Uterus (tissue), 4 donors: ENCODE results near the gene PBXIP1. TPM values are rescaled to one million over a fixed set of nuclear protein-coding genes. Genes with fewer than 3 reads are reported as not detected.
A peak's percentile ranks its signal among the peaks of the same experiment; 100 is the strongest.

Experiments
- DNase-seq, 2 donors: peaks; one replicate each; pipeline ENCODE4 v3.0.0-alpha.2; 2019 to 2020
- H3K27ac ChIP-seq, 2 donors: fragments of 200-600 bp; sonication (generic); 1 replicate in 1 of 2; 2 replicates in 1 of 2; pipeline ENCODE4 v1.5.1; 2016 to 2018
- H3K27me3 ChIP-seq, 2 donors: fragments of 200-600 bp; sonication (generic); one replicate each; pipeline ENCODE4 v1.5.1; 2018 to 2019; ENCODE audit warnings: control low read depth in 1 of 2
- H3K36me3 ChIP-seq, 2 donors: fragments of 200-600 bp; sonication (generic); one replicate each; pipeline ENCODE4 v1.5.1; 2019; ENCODE audit warnings: control low read depth in 1 of 2
- H3K4me1 ChIP-seq, 2 donors: fragments of 200-600 bp; sonication (generic); one replicate each; pipeline ENCODE4 v1.5.1; 2018 to 2019; ENCODE audit warnings: control low read depth in 1 of 2
- H3K4me3 ChIP-seq, 2 donors: fragments of 200-600 bp; sonication (generic); 1 replicate in 1 of 2; 2 replicates in 1 of 2; pipeline ENCODE4 v1.5.1; 2018 to 2019; ENCODE audit warnings: mild to moderate bottlenecking in 1 of 2
- H3K9me3 ChIP-seq, 2 donors: fragments of 200-600 bp; sonication (generic); one replicate each; pipeline ENCODE4 v1.5.1; 2019; ENCODE audit warnings: control low read depth in 1 of 2
- CTCF ChIP-seq, 4 experiments: fragments of 200-600 bp in 2 of 4; fragments of 450-650 bp in 2 of 4; sonication (generic) in 2 of 4; IDR thresholded peaks; one replicate each; pipeline ENCODE4 v1.5.1; 2016 to 2019; ENCODE audit warnings: antibody characterized with exemption in 4 of 4, mild to moderate bottlenecking in 2 of 4, moderate library complexity in 1 of 4
- POLR2A ChIP-seq, 2 donors: fragments of 450-650 bp; IDR thresholded peaks; one replicate each; pipeline ENCODE4 v1.6.1; 2016; ENCODE audit warnings: antibody characterized with exemption in 2 of 2, mild to moderate bottlenecking in 1 of 2, moderate library complexity in 1 of 2
- intact Hi-C: fragments of 100-400 bp; cut with DNase I; formaldehyde crosslinking; loops from one replicate; pipeline ENCODE4 v1.15.1; 2023; ENCODE audit warnings: low total_unique reads
- total RNA-seq, 4 donors: library from RNA; depleted of rRNA in 3 of 4; stranded (reverse); fragments of >200 nt in 3 of 4; gene quantifications; one replicate each; pipeline versions ENCODE4 v1.1.0 to v1.2.4, GENCODE V29; 2014 to 2023
- donor health status: DM: yes; HTN: yes; CAD: no.

PBXIP1 gene
- total RNA-seq, 4 donors from 2014 or later, result 34.4 to 151 (median 88.6) TPM

GRCh38 chr1:154971341-154971998, 15.6 kb upstream of the PBXIP1 start:
- Histone ChIP-seq H3K9me3 (no peaks in the 10 kb centered on the region), H3K27me3 (no peaks in the 10 kb centered on the region), H3K36me3 (no peaks in the 10 kb centered on the region), H3K4me3 (peak overlapping the region in 1 of 2 donors; percentile 37), H3K27ac (peak overlapping the region; percentile 99), H3K4me1 (peaks cover 3 to 8% of the 10 kb centered on the region in 2 donors)
- DNase-seq, result peak; percentile 45 to 71
- TF ChIP-seq CTCF (IDR thresholded peaks at IDR 0.05), result no peak
- TF ChIP-seq POLR2A (IDR thresholded peaks at IDR 0.05), result no peak
- intact Hi-C loops, result no loop called here

- H3K9me3 ChIP-seq, result no peaks in the 10 kb centered on the region
- H3K36me3 ChIP-seq, result no peaks in the 10 kb centered on the region
- peak within 1 kb of the TSS; percentile 99 for H3K27ac ChIP-seq
- no peaks in the 10 kb centered on the region for H3K27me3 ChIP-seq
- no peak for TF ChIP-seq CTCF (IDR thresholded peaks at IDR 0.05)
- peak; percentile 93 to 96 for TF ChIP-seq POLR2A (IDR thresholded peaks at IDR 0.05)
- DNase-seq, result peak; percentile 96 to 97
- intact Hi-C loops, result no loop called here
- H3K4me3 ChIP-seq, result peak within 1 kb of the TSS; percentile 30 to 37
- H3K4me1 ChIP-seq, result peaks cover 3 to 8% of the 10 kb centered on the region in 2 donors
Measured at GRCh38 chr1:154970631-154971340, 14.9 kb upstream of the PBXIP1 start, which contains the start of gene SHC1. Gene SHC1, minus strand, starts transcription at chr1:154970747. Its CDS starts 221 bp downstream, at chr1:154970526.

GRCh38 chr1:154969860-154970452, 14.1 kb upstream of the PBXIP1 start:
- intact Hi-C loops, result no loop called here
- peak; percentile 56 to 58 for DNase-seq

GRCh38 chr1:154969246-154969645, 13.3 kb upstream of the PBXIP1 start:
- Histone ChIP-seq H3K4me3 (peak overlapping the region in 1 of 2 donors; percentile 37), H3K27me3 (no peaks in the 10 kb centered on the region), H3K27ac (peak overlapping the region; percentile 99), H3K4me1 (peaks cover 3 to 8% of the 10 kb centered on the region in 2 donors), H3K9me3 (no peaks in the 10 kb centered on the region), H3K36me3 (no peaks in the 10 kb centered on the region)
- no peak for DNase-seq
- intact Hi-C loops, result no loop called here
- TF ChIP-seq CTCF (IDR thresholded peaks at IDR 0.05) (no peak), POLR2A (IDR thresholded peaks at IDR 0.05) (no peak)

More at GRCh38 chr1:154969860-154970452, 14.1 kb upstream of the PBXIP1 start:
- Histone ChIP-seq H3K27ac (peak overlapping the region; percentile 99), H3K9me3 (no peaks in the 10 kb centered on the region), H3K36me3 (no peaks in the 10 kb centered on the region), H3K4me3 (peak overlapping the region; percentile 30 to 37), H3K27me3 (no peaks in the 10 kb centered on the region), H3K4me1 (peaks cover 3 to 8% of the 10 kb centered on the region in 2 donors)
- no peak for TF ChIP-seq POLR2A (IDR thresholded peaks at IDR 0.05)
- no peak for TF ChIP-seq CTCF (IDR thresholded peaks at IDR 0.05)
